Measurements from ENCODE around the gene PLA2G2C. TPM values are rescaled to one million over a fixed set of nuclear protein-coding genes. Genes with fewer than 3 reads are reported as not detected.

Gene PLA2G2C
- total and polyA plus RNA-seq, 7 experiments from 2014 or later, result 0.46 TPM; not detected in 6

DNA sequence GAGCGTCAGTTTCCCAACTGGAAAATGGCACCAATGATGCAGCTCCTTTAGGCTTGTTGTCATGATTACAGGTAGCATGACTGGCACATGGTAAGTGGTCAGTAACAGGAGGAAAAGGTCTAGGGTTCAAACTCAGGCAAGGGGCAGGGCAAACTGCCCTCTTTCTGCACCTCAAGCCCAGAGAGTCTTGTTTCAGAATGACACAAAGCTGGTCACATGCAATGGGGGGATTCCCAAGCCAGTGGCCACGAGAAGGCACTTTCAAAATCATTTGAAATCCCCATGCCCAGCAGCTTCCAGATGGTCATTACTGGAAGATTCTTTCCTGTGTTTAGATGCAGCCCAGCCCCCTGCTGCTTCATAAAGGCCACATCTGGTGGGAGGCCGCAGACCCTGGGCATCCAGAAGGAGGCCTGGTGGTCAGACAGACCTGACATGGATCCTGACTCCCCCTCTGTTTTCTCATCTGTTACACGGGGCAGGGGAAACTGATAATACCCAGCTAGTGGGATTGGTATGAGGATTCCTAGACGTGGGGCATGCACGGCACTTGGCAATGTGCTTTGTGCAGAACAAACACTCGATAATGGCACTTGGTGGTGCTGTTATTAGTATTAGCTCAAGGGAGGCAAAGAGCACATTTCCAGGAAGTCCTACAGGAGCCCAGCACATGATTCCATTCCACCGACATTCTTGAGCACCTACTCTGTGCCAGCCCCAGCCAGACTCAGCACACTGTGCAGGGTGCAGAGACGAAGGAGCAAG lies 60.1 kb downstream of the PLA2G2C start:
- H3K27me3 ChIP-seq (ENCODE audit: control insufficient read depth in 2 of 2, insufficient read depth in 2 of 2, low read length in 2 of 2), result no peaks in the 10 kb centered on the region
- H3K9me3 ChIP-seq (ENCODE audit: control insufficient read depth in 2 of 3, low read length in 3 of 3), result no peaks in the 10 kb centered on the region
- ATAC-seq (no peak), DNase-seq (no peak)
- Mint-ChIP-seq H3K27me3 (peaks cover 2 to 20% (median 9%) of the 10 kb centered on the region in 5 donors), H3K36me3 (peaks cover 0 to 7% (median 0%) of the 10 kb centered on the region in 5 donors), H3K27ac (no peak overlapping the region), H3K4me3 (no peak overlapping the region), H3K9me3 (peaks cover 0 to 18% (median 2%) of the 10 kb centered on the region in 11 donors), H3K4me1 (no peaks in the 10 kb centered on the region)
- H3K4me3 ChIP-seq (ENCODE audit: low read length), result no peak overlapping the region
- POLR2A ChIA-PET, result no interaction called here
- no peaks in the 10 kb centered on the region for H3K36me3 ChIP-seq (ENCODE audit: control insufficient read depth in 2 of 3, insufficient read depth in 3 of 3, low read length in 3 of 3)
- intact Hi-C loops (cut with micrococcal nuclease), result no loop called here
- H3K27ac ChIP-seq (ENCODE audit: low read depth, low read length), result no peak overlapping the region
- CTCF ChIA-PET, result no interaction called here
- H3K4me1 ChIP-seq (ENCODE audit: control insufficient read depth in 2 of 2, insufficient read depth in 2 of 2, low read length in 2 of 2), result no peaks in the 10 kb centered on the region

GRCh38 chr1:20125100-20125499 lies 61.2 kb downstream of the PLA2G2C start:
- Mint-ChIP-seq H3K27ac (no peak overlapping the region), H3K27me3 (peaks cover 5 to 27% (median 12%) of the 10 kb centered on the region in 5 donors), H3K4me1 (no peaks in the 10 kb centered on the region), H3K9me3 (peaks cover 0 to 14% (median 2%) of the 10 kb centered on the region in 11 donors), H3K36me3 (peaks cover 0 to 7% (median 0%) of the 10 kb centered on the region in 5 donors), H3K4me3 (no peak overlapping the region)
- Histone ChIP-seq H3K9me3 (ENCODE audit: control insufficient read depth in 2 of 3, low read length in 3 of 3) (no peaks in the 10 kb centered on the region), H3K4me1 (ENCODE audit: control insufficient read depth in 2 of 2, insufficient read depth in 2 of 2, low read length in 2 of 2) (no peaks in the 10 kb centered on the region), H3K27ac (ENCODE audit: low read depth, low read length) (no peak overlapping the region), H3K36me3 (ENCODE audit: control insufficient read depth in 2 of 3, insufficient read depth in 3 of 3, low read length in 3 of 3) (no peaks in the 10 kb centered on the region), H3K27me3 (ENCODE audit: control insufficient read depth in 2 of 2, insufficient read depth in 2 of 2, low read length in 2 of 2) (no peaks in the 10 kb centered on the region), H3K4me3 (ENCODE audit: low read length) (no peak overlapping the region)
- DNase-seq (no peak), ATAC-seq (no peak)
- POLR2A ChIA-PET, result no interaction called here
- CTCF ChIA-PET, result no interaction called here
- intact Hi-C loops (cut with micrococcal nuclease), result no loop called here

DNA sequence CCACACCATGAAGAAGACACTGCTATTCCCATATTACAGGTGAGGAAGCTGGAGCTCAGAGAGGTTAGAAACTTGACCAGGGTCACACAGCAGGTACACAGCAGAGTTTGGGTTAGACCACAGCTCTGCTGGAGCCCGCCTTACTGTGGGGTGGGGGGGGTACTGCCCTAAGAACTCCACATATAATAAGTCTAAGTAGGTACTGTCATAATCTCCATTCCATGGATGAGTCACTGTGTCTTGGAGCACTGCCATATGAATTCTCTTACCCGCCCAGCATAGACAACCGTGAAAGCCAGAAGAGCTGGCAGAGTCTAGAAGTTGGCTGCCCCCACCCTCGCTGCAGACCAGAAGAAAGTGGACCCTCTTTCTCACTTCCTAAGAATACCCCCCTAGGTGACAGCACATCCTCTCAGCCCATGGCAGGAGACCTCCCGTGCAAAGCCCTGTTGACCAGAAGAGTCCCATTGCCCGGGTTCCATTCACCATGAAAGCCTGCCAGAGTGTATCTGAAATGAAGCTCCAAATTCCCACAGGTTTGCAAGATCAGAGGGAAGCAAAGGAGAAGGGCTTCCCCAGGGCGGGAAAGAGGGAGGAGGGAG lies 61.8 kb downstream of the PLA2G2C start:
- Histone ChIP-seq H3K4me1 (ENCODE audit: control insufficient read depth in 2 of 2, insufficient read depth in 2 of 2, low read length in 2 of 2) (no peaks in the 10 kb centered on the region), H3K27ac (ENCODE audit: low read depth, low read length) (no peak overlapping the region), H3K36me3 (ENCODE audit: control insufficient read depth in 2 of 3, insufficient read depth in 3 of 3, low read length in 3 of 3) (no peaks in the 10 kb centered on the region), H3K9me3 (ENCODE audit: control insufficient read depth in 2 of 3, low read length in 3 of 3) (no peaks in the 10 kb centered on the region), H3K4me3 (ENCODE audit: low read length) (no peak overlapping the region), H3K27me3 (ENCODE audit: control insufficient read depth in 2 of 2, insufficient read depth in 2 of 2, low read length in 2 of 2) (no peaks in the 10 kb centered on the region)
- H3K4me3 Mint-ChIP-seq, result no peak overlapping the region
- intact Hi-C loops (cut with micrococcal nuclease), result no loop called here
- H3K36me3 Mint-ChIP-seq, result peaks cover 0 to 7% (median 0%) of the 10 kb centered on the region in 5 donors
- H3K9me3 Mint-ChIP-seq, result peaks cover 0 to 9% (median 0%) of the 10 kb centered on the region in 11 donors
- H3K27me3 Mint-ChIP-seq, result peaks cover 9 to 32% (median 13%) of the 10 kb centered on the region in 5 donors
- ATAC-seq (no peak), DNase-seq (no peak)
- ChIA-PET POLR2A (no interaction called here), CTCF (no interaction called here)
- no peaks in the 10 kb centered on the region for H3K4me1 Mint-ChIP-seq
- no peak overlapping the region for H3K27ac Mint-ChIP-seq

DNA sequence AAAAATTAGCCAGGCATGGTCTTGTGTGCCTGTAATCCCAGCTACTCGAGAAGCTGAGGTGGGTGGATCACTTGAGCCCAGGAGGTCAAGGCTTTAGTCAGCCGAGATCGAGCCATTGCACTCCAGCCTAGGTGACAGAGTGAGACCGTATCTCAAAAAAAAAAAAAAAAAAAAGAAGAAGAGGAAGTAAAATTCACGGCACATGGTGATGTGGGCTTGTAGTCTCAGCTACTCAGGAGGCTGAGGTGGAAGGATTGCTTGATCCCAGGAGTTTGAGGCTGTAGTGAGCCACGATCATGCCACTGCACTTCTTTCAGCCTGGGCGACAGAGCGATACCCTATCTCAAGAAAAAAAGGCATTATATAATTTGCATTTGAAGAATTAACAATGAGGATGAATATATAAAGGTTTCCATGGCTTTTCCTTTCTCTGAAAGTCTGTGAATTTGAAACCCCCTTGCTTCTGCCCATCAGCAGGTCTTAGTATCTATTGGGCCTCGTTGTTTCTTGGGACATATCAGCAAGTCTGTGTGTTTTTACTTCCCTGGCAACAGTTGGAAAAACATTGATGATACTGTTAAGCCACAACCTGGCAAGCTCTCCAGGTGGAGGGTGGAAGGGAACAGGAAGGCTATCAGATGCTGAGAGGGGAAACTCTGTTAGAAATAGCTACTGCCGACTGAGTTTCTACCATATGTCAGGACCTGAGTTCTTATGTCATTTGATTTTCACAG lies 62.4 kb downstream of the PLA2G2C start:
- H3K4me1 Mint-ChIP-seq, result no peaks in the 10 kb centered on the region
- ChIA-PET POLR2A (no interaction called here), CTCF (no interaction called here)
- peaks cover 0 to 4% (median 0%) of the 10 kb centered on the region in 5 donors for H3K36me3 Mint-ChIP-seq
- intact Hi-C loops (cut with micrococcal nuclease), result no loop called here
- ATAC-seq (no peak), DNase-seq (no peak)
- H3K9me3 Mint-ChIP-seq, result peaks cover 0 to 6% (median 0%) of the 10 kb centered on the region in 11 donors
- H3K27me3 Mint-ChIP-seq, result peaks cover 10 to 35% (median 13%) of the 10 kb centered on the region in 5 donors
- H3K4me3 Mint-ChIP-seq, result no peak overlapping the region
- H3K27me3 ChIP-seq (ENCODE audit: control insufficient read depth in 2 of 2, insufficient read depth in 2 of 2, low read length in 2 of 2), result no peaks in the 10 kb centered on the region
- no peaks in the 10 kb centered on the region for H3K9me3 ChIP-seq (ENCODE audit: control insufficient read depth in 2 of 3, low read length in 3 of 3)
- no peak overlapping the region for H3K27ac Mint-ChIP-seq
- no peak overlapping the region for H3K27ac ChIP-seq (ENCODE audit: low read depth, low read length)
- H3K4me3 ChIP-seq (ENCODE audit: low read length), result no peak overlapping the region
- no peaks in the 10 kb centered on the region for H3K36me3 ChIP-seq (ENCODE audit: control insufficient read depth in 2 of 3, insufficient read depth in 3 of 3, low read length in 3 of 3)
- H3K4me1 ChIP-seq (ENCODE audit: control insufficient read depth in 2 of 2, insufficient read depth in 2 of 2, low read length in 2 of 2), result no peaks in the 10 kb centered on the region

DNA sequence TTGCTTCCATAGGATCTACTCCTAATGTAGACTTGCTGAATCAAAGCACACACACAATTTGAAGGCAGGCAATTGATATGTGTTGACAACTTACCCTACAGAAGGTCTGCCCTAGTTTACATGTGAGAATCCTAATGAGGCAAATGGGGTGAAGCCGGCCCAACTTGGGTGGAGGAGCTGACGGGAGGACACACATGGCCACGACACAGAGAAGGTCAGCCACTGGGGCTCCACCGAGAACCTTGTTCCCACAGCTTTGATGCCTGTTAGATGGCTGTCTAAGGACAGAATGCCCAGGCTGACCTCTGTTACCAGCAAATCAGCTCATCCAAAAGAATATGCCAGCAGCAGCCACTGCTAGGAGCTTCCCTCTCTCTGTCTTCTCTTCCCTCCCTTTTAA lies 65.5 kb downstream of the PLA2G2C start:
- H3K9me3 Mint-ChIP-seq, result no peaks in the 10 kb centered on the region
- ATAC-seq, result no peak
- intact Hi-C loops (cut with micrococcal nuclease), result no loop called here
- H3K4me1 Mint-ChIP-seq, result no peaks in the 10 kb centered on the region
- H3K4me1 ChIP-seq (ENCODE audit: control insufficient read depth in 2 of 2, insufficient read depth in 2 of 2, low read length in 2 of 2), result no peaks in the 10 kb centered on the region
- H3K36me3 ChIP-seq (ENCODE audit: control insufficient read depth in 2 of 3, insufficient read depth in 3 of 3, low read length in 3 of 3), result no peaks in the 10 kb centered on the region
- H3K27ac Mint-ChIP-seq, result no peak overlapping the region
- H3K9me3 ChIP-seq (ENCODE audit: control insufficient read depth in 2 of 3, low read length in 3 of 3), result no peaks in the 10 kb centered on the region
- no peak for DNase-seq
- POLR2A ChIA-PET, result no interaction called here
- H3K27me3 Mint-ChIP-seq, result peaks cover 10 to 39% (median 20%) of the 10 kb centered on the region in 5 donors
- H3K36me3 Mint-ChIP-seq, result no peaks in the 10 kb centered on the region
- no peaks in the 10 kb centered on the region for H3K27me3 ChIP-seq (ENCODE audit: control insufficient read depth in 2 of 2, insufficient read depth in 2 of 2, low read length in 2 of 2)
- CTCF ChIA-PET, result no interaction called here
- H3K4me3 Mint-ChIP-seq, result no peak overlapping the region
- no peak overlapping the region for H3K4me3 ChIP-seq (ENCODE audit: low read length)
- no peak overlapping the region for H3K27ac ChIP-seq (ENCODE audit: low read depth, low read length)

DNA sequence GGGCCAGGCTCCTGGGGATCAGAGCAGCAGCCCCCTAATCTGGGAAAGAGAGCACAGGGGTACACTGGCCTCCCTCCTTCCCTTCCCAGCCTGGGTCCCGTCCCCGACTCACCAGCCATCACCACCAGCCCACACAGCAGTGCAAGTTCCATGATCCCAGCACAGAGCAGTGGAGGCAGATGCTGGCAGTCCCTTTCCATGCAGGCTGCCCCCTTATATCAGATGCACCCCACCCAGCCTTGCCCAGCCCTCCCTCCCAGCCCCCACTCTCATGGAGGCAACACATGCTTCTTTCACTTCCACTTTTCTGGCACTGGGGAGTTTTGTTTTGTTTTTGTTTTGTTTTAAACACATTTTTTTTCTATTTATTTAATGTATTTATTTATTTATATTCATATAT lies 67.0 kb downstream of the PLA2G2C start, which contains the start of gene PLA2G2D:
PLA2G2D (minus strand) TSS at position 190 of the 400 bp plus-strand sequence; CDS start at position 152, 38 bp downstream.
- H3K9me3 Mint-ChIP-seq, result no peaks in the 10 kb centered on the region
- no peak for DNase-seq
- no peaks in the 10 kb centered on the region for H3K9me3 ChIP-seq (ENCODE audit: control insufficient read depth in 2 of 3, low read length in 3 of 3)
- no peak for ATAC-seq
- intact Hi-C loops (cut with micrococcal nuclease), result no loop called here
- no peak within 1 kb of the TSS for H3K4me3 Mint-ChIP-seq
- peaks cover 0 to 1% (median 0%) of the 10 kb centered on the region in 7 donors for H3K4me1 Mint-ChIP-seq
- ChIA-PET CTCF (no interaction called here), POLR2A (no interaction called here)
- peaks cover 6 to 42% (median 20%) of the 10 kb centered on the region in 5 donors for H3K27me3 Mint-ChIP-seq
- H3K27ac Mint-ChIP-seq, result no peak within 1 kb of the TSS
- no peak within 1 kb of the TSS for H3K27ac ChIP-seq (ENCODE audit: low read depth, low read length)
- no peaks in the 10 kb centered on the region for H3K4me1 ChIP-seq (ENCODE audit: control insufficient read depth in 2 of 2, insufficient read depth in 2 of 2, low read length in 2 of 2)
- no peaks in the 10 kb centered on the region for H3K36me3 ChIP-seq (ENCODE audit: control insufficient read depth in 2 of 3, insufficient read depth in 3 of 3, low read length in 3 of 3)
- no peak within 1 kb of the TSS for H3K4me3 ChIP-seq (ENCODE audit: low read length)
- no peaks in the 10 kb centered on the region for H3K27me3 ChIP-seq (ENCODE audit: control insufficient read depth in 2 of 2, insufficient read depth in 2 of 2, low read length in 2 of 2)
- H3K36me3 Mint-ChIP-seq, result no peaks in the 10 kb centered on the region
